Astrocyte of the spinal cord (primary cell): ENCODE results near the gene P4HB.

Source experiments
- DNase-seq: peaks from one replicate; pipeline ENCODE4 v3.0.0; 2011; ENCODE audit warnings: low read depth, low spot score
- H3K4me3 ChIP-seq: 2 replicates; pipeline ENCODE4 v1.5.1; 2011; ENCODE audit warnings: low read depth, mild to moderate bottlenecking, low read length, moderate library complexity
- CTCF ChIP-seq: IDR thresholded peaks from 2 replicates; pipeline ENCODE4 v1.5.1; 2012; ENCODE audit warnings: low read depth, mild to moderate bottlenecking, low read length, inconsistent platforms
- in situ Hi-C: cut with HindIII; loops from 2 replicates; pipeline ENCODE4 v1.10.0; 2017; ENCODE audit warnings: low sequenced_read_pairs

The P4HB gene

GRCh38 chr17:81833921-81834830, 26.2 kb downstream of the P4HB start:
- in situ Hi-C loops, result no loop called here
- peak overlapping the region; percentile 76 for H3K4me3 ChIP-seq
- DNase-seq, result no peak
- TF ChIP-seq CTCF, result no peak

GRCh38 chr17:81833160-81833920, 27.0 kb downstream of the P4HB start, which contains the start of gene MCRIP1:
Gene MCRIP1 (minus strand): TSS chr17:81833291. CDS start chr17:81824506, 8,785 bp downstream.
- TF ChIP-seq CTCF, result no peak
- peak within 1 kb of the TSS; percentile 76 for H3K4me3 ChIP-seq
- DNase-seq, result peak; percentile 93
- in situ Hi-C loops, result no loop called here

- DNase-seq, result peak; percentile 29
- in situ Hi-C loops, result no loop called here
- H3K4me3 ChIP-seq, result peak overlapping the region; percentile 76
- no peak for TF ChIP-seq CTCF
Observed at GRCh38 chr17:81832608-81833159, 27.7 kb downstream of the P4HB start.

GRCh38 chr17:81831957-81832607, 28.3 kb downstream of the P4HB start:
- peak overlapping the region; percentile 76 for H3K4me3 ChIP-seq
- DNase-seq, result peak; percentile 12
- TF ChIP-seq CTCF, result no peak
- in situ Hi-C loops, result no loop called here

- DNase-seq, result no peak
- in situ Hi-C loops, result no loop called here
- no peak overlapping the region for H3K4me3 ChIP-seq
- no peak for TF ChIP-seq CTCF
Observed at GRCh38 chr17:81831563-81831956, 28.8 kb downstream of the P4HB start.

- no peak for TF ChIP-seq CTCF
- in situ Hi-C loops, result no loop called here
- no peak overlapping the region for H3K4me3 ChIP-seq
- no peak for DNase-seq
Observed at GRCh38 chr17:81829858-81830257, 30.5 kb downstream of the P4HB start.
